NCI-H2171 (cell line): ENCODE measurements around the gene ID2.
"Not testable (repeated sequence)": the region's sequence is repeated elsewhere in the genome, so short reads cannot be mapped to it uniquely, and the experiment has no call there.

Source experiments
- DNase-seq: peaks from one replicate; lab custom pipeline; 2025; lab: John Stamatoyannopoulos, UW

The ID2 gene

DNA sequence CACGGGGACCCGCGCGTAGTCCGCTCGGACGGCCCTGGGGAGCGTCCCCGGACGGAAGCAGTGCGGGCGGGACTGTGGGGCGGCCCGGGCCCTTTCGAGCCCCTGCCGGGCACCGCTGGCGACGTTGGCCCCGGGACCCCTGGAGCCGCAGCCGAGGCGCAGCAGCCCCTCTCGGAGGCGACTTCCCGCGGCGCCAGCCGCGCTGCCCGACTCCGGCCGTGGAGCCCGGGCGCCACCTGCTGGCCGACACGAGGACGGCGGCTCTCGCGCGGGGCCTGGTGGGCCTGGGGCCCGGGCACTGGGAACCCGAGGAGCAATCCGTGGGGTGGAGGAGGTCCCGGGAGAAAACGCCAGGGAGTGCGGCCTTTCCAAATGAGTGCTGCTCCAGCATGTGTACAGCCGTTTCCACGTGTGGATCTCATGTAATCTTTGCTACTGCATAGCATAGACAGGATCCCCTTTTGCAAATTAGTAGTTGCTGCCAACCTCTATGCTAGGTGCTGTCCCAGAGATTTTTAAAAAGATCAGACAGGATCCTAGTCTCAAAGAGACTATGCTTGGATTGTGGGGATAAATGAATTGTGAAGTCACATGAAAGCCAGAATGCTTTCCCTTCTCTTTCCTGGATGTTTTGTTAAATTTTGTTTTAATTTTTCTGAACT, 4.0 kb downstream of the ID2 start:
- peak; percentile 72 for DNase-seq

DNA sequence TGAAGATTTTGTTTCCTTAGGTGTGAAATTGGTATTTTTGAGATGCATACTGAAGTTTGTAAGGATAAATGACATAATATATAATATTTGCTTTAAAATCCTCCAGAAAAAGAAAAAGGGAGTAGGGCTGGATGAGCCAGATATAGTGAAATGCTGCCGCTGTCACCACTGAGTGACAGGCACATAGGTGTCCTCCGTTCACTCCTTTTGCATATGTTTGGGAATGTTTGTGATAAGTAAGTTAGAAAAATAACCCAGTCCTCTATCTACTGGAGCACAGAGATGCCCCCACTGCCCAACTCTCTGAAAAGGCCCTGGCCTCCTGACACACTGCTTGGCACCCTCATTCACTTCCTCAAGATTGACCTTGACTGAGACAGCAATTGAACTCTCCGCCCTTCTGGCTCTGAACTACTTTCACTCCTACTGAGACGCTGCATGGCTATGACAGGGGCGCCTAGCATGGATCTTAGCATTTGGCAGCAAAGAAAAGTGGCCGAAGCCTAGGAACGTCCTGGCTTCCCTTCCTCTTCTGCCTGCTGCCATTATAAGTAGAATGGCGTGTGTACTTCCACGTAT, 10.1 kb downstream of the ID2 start:
- no peak for DNase-seq

DNA sequence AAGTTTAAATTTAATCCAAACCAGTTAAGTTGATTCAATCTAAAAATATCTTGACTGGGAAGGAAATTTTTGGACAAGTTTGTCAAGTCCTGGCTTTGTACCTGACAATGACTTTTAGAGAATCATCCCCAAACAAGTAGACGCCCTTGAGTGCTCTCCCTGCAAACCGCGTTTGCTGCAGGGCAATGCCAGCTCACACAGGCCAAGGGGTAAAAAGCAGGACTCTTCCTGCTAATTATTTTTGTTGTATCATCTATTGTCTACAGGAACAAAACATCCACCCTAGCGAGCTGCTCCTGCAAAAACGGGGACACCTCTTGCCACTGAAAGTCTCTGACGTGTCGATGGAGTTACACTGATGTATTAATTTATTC, 10.9 kb downstream of the ID2 start:
- no peak for DNase-seq

DNA sequence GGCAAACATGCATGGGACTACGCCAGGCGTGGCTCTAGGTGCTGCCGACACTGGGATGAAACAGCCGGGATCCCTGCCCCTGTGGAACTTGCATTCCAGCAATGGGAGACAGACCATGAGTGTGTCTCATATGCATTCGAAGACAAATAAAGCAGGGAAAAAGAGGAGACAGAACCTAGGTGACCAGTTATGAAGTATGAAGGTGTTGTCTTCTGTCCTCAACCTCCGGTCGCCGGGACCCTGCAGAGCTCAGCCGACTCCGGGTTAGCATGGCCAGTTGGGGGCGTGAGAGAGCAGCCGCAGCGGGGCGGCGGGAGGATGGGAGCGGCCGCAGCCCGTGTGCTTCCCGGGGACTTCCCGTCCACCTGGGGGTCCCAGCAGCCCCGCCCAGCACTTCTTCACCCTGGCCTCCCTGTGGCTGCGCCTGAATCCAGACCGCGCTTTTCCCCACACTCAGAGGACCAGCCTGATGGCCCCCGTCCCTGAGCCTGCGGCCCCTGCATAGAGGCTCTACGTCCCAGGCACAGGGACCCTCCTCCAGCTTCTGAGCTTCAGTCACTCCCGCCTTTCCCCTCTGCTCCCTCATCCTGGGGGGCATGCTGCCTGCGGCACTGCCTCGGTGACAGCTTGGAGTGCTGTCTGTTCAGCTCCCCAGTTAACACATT, 11.4 kb downstream of the ID2 start:
- no peak for DNase-seq

DNA sequence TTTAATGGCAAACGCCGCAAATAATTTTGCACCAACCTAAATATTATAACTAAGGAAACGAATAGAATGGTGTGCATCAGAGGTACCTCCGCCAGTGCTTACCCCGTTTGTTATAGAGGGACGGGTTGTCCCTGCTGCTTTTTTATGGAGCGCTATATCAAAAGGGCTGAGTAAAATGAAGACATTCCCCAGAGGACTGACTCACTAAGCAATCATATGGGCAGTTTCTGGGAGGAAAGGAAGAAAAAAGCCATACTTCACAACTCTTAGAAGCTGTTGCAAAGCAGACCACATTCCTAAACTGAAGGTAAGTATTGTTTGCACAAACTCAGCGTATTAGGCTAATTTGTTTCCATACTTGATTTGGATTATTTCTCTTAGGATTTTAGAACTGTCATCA, 12.9 kb downstream of the ID2 start:
- DNase-seq: no peak

DNA sequence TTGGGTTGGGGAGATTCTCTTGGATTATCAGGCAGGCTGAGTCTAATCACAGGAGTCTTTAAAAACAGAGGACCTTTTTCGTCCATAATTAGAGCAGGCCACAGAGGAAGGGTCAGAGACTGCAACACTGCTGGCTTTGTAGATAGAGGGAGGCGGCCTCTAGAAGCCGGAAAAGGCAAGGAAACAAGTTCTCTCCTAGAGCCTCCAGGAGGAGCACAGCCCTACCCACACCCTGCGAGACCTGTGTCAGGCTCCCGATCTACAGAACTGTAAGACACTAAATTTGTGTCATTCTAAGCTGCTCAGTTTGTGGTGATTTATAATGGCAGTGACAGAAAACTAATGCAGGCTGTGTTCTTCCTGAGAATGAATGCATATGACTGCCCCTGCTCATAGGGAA, 15.3 kb downstream of the ID2 start:
- DNase-seq: no peak

DNA sequence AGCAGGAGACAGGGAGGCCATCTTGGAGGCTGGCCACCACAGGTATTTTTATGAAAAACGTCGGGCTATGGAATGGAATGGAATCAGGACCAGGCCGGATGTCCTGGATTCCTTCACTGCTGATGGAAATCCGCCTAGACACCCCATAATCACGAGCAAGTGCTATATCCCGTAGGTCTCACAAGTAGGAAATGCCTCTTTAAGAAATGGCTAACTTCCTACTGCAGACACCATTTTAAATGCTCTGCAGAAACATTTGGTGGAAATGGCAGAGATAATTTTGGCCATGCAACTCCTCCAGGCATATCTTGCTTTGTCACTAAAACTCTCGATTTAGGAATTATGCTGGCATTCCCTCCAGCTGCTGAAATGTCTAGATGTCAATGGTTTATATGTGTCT, 18.0 kb downstream of the ID2 start:
- DNase-seq: no peak

DNA sequence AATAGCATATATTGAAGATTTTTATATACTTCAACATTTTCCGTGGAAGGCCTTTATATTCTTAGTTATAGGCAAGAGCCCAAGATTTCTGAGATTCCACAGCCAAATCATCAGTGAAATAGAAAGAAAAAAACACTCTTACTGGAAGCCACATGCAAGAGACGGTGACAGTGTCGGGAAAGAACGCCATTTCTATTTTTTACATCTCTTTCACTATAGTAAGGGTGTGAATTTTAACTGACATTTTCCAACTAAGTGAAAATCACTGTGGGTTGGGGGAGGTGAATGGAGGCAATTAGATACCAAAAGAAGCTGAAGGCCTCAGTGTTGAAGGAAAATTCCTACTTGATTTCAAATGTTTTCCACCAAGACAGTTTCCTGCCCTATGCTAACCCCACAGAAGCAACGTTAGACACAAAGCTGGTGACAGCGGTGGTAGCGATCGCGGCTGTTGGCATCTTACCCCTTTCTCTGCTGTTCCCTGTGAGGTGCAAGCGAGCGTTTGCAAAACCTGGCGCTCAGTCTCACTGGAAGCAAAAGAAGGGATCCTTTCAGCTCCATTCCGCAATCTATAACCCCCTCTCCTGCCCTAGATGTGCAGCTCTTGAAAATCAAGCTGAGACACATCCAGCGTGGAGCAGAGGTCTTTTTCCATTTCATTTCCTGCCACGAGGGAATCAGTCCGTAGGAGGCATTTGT, 20.0 kb downstream of the ID2 start:
- DNase-seq: no peak

DNA sequence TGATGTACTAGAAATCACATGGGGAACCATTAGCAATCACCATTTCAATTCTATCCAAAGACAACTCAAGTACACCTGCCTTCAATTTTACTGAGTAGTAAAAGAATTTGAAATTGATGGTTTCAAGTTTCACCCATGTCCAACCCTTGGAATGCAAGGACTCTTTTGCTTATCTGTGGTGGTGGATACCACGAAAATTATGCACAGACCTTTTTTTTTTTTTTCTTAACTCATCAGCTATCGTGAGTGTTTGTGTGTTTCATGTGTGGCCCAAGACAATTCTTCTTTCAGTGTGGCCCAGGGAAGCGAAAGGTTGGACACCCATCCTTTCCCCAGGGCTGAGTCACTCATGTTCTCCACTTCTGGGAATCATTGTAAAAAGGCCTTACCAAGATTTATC, 23.1 kb downstream of the ID2 start:
- DNase-seq: no peak

DNA sequence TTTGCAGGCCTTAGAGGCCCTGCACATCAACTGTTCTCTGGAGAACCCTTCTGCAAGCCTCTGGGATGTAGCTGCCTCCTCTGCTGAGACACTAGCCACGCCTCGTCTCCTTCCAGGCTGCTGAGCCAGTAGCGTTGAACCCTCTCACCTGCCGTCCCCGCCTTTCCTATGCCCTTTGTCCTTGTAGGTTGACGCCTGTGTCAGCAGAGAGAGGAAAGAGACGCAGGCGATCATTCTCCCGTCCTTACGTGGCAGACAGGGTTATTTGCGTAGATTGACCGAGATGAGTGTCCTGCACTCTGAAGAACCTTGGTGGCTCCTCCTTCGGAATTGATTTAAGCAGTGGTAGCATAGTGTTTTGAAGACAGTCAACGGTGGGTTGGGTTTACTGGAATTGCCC, 27.8 kb downstream of the ID2 start:
- DNase-seq: no peak

DNA sequence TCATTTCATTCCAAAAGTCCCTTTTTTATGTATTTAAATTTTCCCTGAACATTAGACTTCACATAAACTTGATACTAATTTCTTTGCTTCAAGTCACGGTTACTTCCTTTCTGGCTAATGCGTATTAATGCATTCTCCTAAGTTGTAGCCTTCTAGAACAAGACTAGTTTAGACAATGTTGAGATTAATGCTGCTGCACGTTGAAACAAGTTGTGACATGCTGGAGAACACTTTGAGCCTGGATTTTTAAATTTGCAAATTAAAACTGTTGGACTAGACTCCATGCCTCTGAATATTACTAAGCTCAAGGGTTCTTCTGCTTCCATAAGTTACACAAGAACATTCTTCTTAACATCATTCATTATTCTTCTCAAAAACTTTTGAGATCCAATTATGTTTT, 29.1 kb downstream of the ID2 start:
- DNase-seq: no peak

DNA sequence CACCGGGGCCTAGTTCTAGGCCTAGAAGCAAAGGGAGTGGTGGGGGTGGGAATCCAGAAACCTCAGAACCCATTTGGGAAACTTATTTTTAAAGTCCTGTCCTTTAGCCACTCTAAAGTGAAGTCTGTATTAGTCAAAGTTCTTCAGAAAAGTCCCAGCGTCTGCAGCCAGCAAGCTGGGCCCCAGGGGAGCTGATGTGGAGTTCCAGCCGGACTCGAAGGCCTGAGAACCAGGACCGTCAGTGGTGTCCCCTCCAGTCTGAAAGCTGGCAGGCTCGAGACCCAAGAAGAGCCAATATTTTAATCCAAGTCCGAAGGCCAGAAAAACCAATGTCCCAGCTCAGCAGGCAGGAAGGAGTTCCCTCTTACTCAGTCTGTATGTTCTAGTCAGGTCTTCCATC, 32.4 kb downstream of the ID2 start:
- no peak for DNase-seq

DNA sequence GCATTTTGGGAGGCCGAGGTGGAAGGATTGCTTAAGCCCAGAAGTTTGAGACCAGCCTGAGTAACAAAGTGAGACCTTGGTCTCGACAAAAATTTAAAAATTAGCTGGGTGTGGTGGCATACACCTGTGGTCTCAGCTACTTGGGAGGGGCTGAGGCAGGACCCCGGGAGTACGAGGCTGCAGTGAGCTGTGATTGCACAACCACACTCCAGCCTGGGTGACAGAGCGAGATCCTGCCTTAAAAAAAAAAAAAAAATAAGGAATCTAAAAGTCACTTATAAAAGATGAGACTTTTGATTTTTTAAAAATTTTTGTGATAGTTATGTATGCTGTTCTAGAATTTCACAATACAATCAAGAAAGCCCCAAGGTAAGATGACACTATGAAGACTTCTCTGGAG, 33.1 kb downstream of the ID2 start:
- DNase-seq: no peak

DNA sequence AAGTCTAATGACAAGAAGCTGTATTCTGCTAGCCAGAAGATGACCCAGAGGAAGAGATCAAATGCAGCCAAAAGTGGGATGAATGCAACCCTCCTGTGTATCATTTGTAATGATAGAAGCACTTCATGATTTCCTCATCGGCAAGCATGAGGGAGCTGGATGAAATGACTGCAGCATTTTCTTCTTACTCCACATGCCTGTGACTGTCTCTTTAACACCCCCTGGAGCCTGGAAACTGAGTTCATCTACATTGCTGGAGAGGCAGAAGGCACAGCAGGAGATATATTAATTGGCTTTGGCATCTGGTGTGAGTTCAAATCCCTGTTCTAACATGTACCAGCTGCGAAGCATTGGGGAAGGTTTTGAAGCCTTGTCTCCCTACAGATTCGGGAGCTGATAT, 37.7 kb downstream of the ID2 start:
- DNase-seq: peak; percentile 29

DNA sequence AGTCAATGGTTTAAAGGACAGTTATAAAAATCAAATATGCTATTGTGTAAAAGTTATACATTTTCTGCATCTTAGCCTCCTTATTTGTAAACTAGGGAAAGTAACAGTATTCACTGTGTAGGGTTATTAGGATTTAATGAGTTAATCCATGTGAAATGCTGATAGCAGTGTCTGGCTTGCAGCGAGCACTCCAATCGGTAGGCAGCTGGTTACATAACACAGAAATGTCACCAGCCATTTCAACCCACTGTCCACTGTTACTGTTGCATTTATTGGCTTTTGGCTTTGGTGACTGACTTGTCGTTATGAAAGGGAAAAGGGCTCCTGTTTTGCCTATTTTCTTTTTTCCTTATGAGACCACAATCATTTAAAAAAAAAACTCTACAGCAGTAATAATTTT, 38.9 kb downstream of the ID2 start:
- DNase-seq: no peak

DNA sequence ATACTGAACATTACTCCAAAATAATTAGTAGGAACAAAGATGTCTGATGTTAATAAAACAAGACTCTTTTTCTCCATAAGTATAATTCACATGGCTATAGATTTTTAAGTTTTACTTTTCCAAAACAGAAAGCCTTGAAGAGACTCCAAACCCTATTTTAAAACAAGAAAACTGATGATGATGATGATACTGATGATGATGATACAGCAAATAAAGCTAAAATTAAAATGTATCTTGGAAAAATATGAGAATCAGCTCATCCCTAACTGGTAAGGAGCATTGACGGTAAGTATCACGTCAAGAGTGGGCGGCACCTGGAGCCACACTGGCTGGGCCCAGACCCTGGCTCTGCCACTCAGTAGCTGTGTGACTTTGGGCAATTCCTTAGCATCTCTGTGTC, 39.6 kb downstream of the ID2 start:
- DNase-seq: no peak

DNA sequence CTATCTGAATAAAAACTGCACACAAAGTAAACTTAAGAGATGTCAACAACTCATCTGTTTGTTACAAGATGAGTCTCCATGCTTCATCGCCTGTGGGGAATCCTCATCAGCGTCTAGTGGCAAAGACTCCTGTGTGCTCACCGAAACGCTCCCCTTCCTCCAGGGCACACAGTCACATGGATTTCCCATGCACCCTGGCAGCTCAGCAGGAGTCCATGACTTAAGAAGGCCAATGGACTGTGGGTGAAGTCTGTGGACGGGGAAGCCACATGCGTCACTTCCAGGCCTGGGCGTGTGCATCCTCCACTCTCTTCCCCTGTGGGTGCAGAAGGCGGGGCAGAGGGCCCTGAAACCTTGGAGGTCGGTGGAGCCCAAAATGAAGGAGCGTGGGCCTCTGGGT, 41.1 kb downstream of the ID2 start:
- DNase-seq: no peak

DNA sequence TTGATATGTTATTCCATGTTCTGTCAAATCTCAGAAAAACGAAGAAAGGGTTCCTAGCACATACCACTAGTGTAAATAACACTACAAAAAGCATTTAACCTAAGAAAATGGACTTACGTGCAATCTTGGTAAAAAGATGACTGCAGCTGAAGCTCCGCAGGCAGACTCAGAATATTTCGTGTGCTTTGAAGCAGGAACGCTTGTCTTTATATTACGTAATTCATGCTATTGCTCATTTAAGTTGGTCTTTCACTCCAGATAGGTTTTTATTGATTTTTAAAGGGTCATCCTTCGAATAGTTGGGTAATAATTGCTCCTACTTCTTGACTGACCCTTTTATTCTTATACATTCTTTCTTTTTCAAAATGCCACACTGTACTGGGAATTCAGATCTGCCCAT, 44.0 kb downstream of the ID2 start:
- DNase-seq: no peak

DNA sequence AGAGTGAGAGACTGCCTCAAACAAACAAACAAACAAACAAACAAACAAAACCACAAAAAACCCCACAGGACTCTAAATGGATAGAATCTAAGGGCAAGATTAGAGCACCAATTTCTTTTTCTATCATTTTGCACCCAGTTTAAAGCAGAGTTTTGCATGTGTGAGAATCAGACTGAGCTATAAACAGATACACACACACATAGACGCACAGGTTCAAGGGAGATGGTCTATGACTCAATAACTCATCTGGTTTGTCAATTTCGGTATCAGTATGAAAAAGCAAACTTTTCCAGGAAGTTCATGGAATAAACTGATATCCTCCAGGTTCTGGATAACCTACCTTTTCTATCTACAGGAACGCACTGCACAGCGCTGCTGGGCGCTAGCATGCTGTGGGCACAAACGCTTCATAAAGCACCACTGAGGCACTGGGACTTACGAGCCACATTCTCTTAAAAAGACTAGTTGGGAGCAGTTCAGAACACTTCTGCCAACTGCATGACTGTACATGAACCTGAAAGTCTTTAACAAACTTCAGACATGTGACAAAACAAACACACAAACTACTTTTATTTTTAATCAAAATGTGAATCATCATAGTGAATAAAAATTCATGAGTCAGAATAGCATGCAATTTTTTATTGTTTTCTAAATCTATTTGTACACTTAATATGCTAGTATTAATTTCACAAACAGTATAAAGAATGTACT, 46.6 kb downstream of the ID2 start:
- DNase-seq: no peak

DNA sequence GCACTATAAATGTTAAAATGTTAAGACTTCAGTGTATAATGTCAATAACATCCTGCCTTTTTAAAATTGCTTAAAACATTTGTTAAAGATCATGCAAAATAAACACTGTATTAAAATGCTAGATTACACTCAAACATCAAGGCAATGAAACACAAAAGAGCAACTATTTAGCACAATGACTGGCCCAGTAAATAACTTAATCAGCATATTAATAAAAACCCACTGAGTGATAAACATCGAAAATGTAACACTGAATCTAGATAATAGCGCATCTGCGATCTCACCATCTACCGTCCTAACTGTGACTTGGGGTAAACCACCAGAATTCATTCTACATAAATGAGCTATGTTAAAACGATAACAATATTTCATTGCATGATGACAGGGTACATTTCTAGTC, 47.2 kb downstream of the ID2 start:
- not testable (repeated sequence) for DNase-seq

DNA sequence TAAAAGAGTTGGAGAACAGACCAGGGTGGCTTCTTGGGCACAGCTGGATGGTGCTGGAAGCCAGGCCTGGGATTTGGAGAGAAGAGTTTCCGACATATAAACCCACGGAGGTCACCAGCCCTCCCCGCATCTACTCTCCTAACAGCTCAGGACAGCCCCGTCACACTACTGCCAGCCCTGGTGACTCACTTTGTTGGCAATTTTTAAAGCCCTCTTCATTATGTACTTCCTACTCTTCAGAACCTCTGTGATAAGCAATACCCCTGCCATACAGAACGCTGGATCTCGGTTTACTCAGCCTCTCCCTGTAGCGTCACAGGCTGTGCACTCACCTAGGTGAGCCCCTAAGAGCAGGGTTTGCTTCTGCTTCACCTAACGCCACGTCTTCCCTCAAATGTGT, 48.1 kb downstream of the ID2 start:
- no peak for DNase-seq

DNA sequence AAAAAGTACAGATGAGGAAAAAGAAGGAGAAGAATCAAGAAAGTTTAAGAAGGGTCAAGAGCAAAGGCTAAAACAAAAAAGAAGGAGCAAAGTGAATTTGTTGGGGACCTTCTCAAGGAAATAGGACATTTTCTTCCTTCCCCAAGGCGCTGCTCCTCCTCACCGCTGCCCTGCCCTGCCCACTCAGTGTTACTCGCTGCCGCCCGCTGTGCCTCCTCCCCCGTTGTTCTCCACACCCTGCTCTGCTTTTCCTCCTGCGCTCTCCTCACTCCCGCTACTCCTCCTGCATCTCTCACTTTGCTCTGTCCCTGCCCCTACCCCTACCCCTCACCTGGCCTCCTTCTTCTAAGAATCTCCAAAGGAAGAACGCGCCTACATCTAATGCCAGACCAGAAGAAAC, 50.7 kb downstream of the ID2 start:
- DNase-seq: no peak
